HG02571 (cell line): Measurements from ENCODE around the gene S100A11.
"Not testable (repeated sequence)": the region's sequence is repeated elsewhere in the genome, so short reads cannot be mapped to it uniquely, and the experiment has no call there.

ENCODE experiments used
- ATAC-seq: cut with Tn5 transposase; IDR thresholded peaks from one replicate; pipeline ENCODE4 v1.9.1; 2021; ENCODE audit warnings: mild to moderate bottlenecking, moderate library complexity; ENCODE audit not compliant: unreplicated experiment

Gene S100A11

GRCh38 chr1:152036267-152037216, at the start of gene S100A11:
S100A11 (minus strand) TSS chr1:152037004; CDS start chr1:152036915, 89 bp downstream.
- ATAC-seq, result peak; percentile 43

- ATAC-seq, result no peak
Observed at GRCh38 chr1:152084853-152085252, 48.0 kb upstream of the S100A11 start.

- not testable (repeated sequence) for ATAC-seq
Observed at GRCh38 chr1:152081026-152081425, 44.2 kb upstream of the S100A11 start.

- not testable (repeated sequence) for ATAC-seq
Observed at GRCh38 chr1:152080494-152080893, 43.7 kb upstream of the S100A11 start.

GRCh38 chr1:152078831-152079441, 42.1 kb upstream of the S100A11 start:
- no peak for ATAC-seq

- no peak for ATAC-seq
Observed at GRCh38 chr1:152072311-152072710, 35.5 kb upstream of the S100A11 start.

GRCh38 chr1:152071123-152071522, 34.3 kb upstream of the S100A11 start:
- ATAC-seq, result no peak

GRCh38 chr1:152067929-152068328, 31.1 kb upstream of the S100A11 start:
- no peak for ATAC-seq

- no peak for ATAC-seq
Observed at GRCh38 chr1:152067150-152067549, 30.3 kb upstream of the S100A11 start.

GRCh38 chr1:152061952-152062351, 25.1 kb upstream of the S100A11 start:
- ATAC-seq, result no peak

- no peak for ATAC-seq
Observed at GRCh38 chr1:152053375-152053774, 16.6 kb upstream of the S100A11 start.

GRCh38 chr1:152052606-152053005, 15.8 kb upstream of the S100A11 start:
- ATAC-seq, result no peak

GRCh38 chr1:152050886-152051675, 14.3 kb upstream of the S100A11 start:
- ATAC-seq, result no peak

- ATAC-seq, result no peak
Observed at GRCh38 chr1:152049291-152050083, 12.7 kb upstream of the S100A11 start.

- ATAC-seq, result peak; percentile 7
Observed at GRCh38 chr1:152048416-152049009, 11.7 kb upstream of the S100A11 start.

GRCh38 chr1:152047730-152048415, 11.1 kb upstream of the S100A11 start:
- peak; percentile 93 for ATAC-seq

GRCh38 chr1:152047413-152047729, 10.6 kb upstream of the S100A11 start:
- no peak for ATAC-seq

- ATAC-seq, result no peak
Observed at GRCh38 chr1:152044386-152044785, 7.6 kb upstream of the S100A11 start.

GRCh38 chr1:152043870-152044269, 7.1 kb upstream of the S100A11 start:
- ATAC-seq, result no peak

- ATAC-seq, result no peak
Observed at GRCh38 chr1:152042030-152042429, 5.2 kb upstream of the S100A11 start.
